ENCODE measurements around the gene EIF3L.

EIF3L gene

DNA sequence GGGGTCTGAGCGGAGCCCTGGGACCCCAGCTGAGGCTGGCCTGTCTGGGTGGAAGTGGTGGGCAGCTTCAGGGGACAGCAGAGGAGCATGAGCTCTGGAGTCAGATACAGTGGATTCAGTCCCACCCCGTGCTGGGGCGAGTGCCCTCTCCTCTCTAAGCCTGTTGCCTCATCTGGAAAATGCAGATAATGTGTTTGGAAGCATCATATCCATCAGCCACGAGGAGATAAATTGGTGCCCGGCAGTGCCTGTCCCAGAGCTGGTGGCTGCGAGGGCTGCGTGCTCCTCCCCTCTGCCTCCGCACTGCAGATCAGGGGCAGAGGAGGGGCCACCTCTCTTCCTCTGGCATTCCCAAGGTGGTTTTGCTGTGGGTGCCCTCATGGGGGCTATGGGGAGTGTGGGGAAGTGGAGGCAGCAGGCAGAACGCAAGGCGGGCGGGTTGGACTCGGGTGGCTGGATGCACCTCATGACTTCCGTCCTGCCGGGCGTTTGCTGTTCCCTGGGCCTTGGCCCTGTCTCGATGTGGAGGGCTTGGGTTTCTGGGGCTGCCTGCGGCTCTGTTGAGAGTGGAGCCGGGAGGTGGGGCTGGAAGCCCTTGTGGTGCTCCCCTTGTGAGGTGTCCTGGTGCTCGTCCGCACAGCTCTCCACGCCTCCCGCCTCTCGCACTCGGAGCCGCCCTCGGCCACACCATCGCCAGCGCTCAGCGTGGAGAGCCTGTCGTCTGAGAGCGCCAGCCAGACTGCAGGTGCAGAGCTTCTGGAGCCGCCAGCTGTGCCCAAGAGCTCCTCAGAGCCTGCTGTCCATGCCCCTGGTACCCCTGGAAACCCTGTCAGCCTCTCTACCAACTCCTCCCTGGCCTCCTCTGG, 77.8 kb downstream of the EIF3L start:
- TF ChIP-seq, protein P1, sequence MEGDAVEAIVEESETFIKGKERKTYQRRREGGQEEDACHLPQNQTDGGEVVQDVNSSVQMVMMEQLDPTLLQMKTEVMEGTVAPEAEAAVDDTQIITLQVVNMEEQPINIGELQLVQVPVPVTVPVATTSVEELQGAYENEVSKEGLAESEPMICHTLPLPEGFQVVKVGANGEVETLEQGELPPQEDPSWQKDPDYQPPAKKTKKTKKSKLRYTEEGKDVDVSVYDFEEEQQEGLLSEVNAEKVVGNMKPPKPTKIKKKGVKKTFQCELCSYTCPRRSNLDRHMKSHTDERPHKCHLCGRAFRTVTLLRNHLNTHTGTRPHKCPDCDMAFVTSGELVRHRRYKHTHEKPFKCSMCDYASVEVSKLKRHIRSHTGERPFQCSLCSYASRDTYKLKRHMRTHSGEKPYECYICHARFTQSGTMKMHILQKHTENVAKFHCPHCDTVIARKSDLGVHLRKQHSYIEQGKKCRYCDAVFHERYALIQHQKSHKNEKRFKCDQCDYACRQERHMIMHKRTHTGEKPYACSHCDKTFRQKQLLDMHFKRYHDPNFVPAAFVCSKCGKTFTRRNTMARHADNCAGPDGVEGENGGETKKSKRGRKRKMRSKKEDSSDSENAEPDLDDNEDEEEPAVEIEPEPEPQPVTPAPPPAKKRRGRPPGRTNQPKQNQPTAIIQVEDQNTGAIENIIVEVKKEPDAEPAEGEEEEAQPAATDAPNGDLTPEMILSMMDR (IDR thresholded peaks at IDR 0.05), result no peak
- no peaks in the 10 kb centered on the region for H3K27me3 ChIP-seq
- intact Hi-C loops (cut with DNase I; ENCODE audit: low total_unique reads), result no loop called here
- DNase-seq, result no peak
- H3K36me3 ChIP-seq, result peaks cover 48 to 97% (median 79%) of the 10 kb centered on the region in 3 donors
- H3K4me3 ChIP-seq, result no peak overlapping the region
- H3K9me3 ChIP-seq, result no peaks in the 10 kb centered on the region
- peaks cover 0 to 9% (median 5%) of the 10 kb centered on the region in 4 donors for H3K4me1 ChIP-seq
- no peak overlapping the region for H3K27ac ChIP-seq

DNA sequence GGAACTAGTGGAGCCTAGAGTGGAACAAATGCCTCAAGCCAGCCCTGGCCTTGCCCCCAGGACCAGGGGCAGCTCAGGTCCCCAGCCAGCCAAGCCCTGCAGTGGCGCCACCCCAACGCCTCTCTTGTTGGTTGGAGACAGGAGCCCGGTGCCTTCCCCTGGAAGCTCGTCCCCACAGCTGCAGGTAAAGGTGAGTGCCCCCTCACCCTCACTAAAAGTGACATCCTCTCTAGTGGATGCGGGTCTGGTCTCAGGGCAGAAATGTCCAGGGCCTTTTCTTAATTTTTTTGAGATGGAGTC, 78.4 kb downstream of the EIF3L start:
- H3K36me3 ChIP-seq, result peaks cover 51 to 99% (median 82%) of the 10 kb centered on the region in 3 donors
- H3K4me1 ChIP-seq, result peaks cover 0 to 9% (median 6%) of the 10 kb centered on the region in 4 donors
- intact Hi-C loops (cut with DNase I; ENCODE audit: low total_unique reads), result no loop called here
- no peak overlapping the region for H3K27ac ChIP-seq
- H3K4me3 ChIP-seq, result no peak overlapping the region
- no peaks in the 10 kb centered on the region for H3K27me3 ChIP-seq
- TF ChIP-seq, protein P1 (IDR thresholded peaks at IDR 0.05), result no peak
- H3K9me3 ChIP-seq, result no peaks in the 10 kb centered on the region
- DNase-seq, result no peak

DNA sequence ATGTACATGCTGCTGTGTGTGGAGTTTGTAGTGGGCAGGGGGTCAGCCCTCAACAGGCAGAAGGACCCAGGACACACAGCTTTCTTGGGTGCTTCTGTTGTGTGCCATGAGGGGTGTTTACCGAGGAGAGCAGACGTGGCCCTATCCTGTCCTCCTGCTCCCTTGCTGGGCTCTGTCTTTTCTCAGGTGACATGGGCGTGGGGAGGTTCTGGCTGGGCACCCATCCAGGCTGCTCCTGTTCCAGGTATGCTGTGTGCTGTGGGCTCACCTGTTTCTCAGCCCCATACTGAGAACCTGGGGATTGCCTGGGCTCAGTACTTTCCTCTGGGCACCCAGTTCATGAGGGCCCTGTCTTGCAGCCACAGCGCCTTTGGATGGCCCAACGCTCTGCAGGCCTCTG, 80.2 kb downstream of the EIF3L start:
- Histone ChIP-seq H3K36me3 (peaks cover 41 to 87% (median 72%) of the 10 kb centered on the region in 3 donors), H3K9me3 (no peaks in the 10 kb centered on the region), H3K27ac (no peak overlapping the region), H3K27me3 (no peaks in the 10 kb centered on the region), H3K4me1 (peaks cover 5 to 26% (median 22%) of the 10 kb centered on the region in 4 donors), H3K4me3 (no peak overlapping the region)
- TF ChIP-seq, protein P1 (IDR thresholded peaks at IDR 0.05), result no peak
- DNase-seq, result no peak
- intact Hi-C loops (cut with DNase I; ENCODE audit: low total_unique reads), result no loop called here

DNA sequence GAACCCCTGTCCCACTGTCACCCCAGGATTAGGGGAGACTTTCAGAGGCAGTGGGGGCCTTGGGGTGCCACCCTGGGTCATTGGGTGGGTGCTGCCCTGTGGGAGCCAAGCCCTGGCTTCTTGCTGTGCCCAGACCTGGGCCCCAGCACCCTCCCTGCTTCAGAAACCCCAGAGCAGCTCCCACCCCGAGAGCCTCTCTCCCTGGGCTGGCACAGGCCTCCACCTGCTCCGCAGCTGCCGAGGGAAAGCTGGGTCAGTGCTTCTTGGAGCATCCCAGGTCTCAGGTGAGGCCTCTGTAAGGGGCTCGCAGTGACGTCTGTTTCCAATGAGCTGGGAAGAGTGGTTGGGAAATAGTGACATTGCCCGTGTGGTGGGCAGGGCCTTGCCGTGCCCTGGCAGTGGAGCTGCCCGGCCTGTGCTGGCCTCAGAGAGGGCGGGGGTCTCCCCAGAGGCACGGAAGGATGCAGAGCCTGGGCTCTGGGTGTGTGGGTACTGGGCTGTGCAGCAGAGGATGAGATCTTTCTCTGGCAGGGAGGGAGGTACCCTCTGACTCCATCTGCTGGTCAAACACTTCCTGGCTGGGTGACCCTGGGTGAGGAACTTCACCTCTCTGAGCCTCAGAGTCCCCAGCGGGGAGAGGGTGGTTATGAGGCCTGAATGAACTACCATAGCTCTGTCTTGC, 81.2 kb downstream of the EIF3L start:
- DNase-seq, result no peak
- intact Hi-C loops (cut with DNase I; ENCODE audit: low total_unique reads), result loop anchor here (5.0 kb wide), 2 partner anchors 43 to 113 kb away; no protein-coding TSS in a partner anchor
- H3K4me1 ChIP-seq, result peaks cover 5 to 32% (median 24%) of the 10 kb centered on the region in 4 donors
- no peak overlapping the region for H3K4me3 ChIP-seq
- H3K36me3 ChIP-seq, result peaks cover 36 to 77% (median 62%) of the 10 kb centered on the region in 3 donors
- H3K27me3 ChIP-seq, result no peaks in the 10 kb centered on the region
- H3K27ac ChIP-seq, result peak overlapping the region; percentile 17 to 81
- TF ChIP-seq, protein P1 (IDR thresholded peaks at IDR 0.05), result peak in 1 of 2 experiments; percentile 38
- H3K9me3 ChIP-seq, result no peaks in the 10 kb centered on the region

DNA sequence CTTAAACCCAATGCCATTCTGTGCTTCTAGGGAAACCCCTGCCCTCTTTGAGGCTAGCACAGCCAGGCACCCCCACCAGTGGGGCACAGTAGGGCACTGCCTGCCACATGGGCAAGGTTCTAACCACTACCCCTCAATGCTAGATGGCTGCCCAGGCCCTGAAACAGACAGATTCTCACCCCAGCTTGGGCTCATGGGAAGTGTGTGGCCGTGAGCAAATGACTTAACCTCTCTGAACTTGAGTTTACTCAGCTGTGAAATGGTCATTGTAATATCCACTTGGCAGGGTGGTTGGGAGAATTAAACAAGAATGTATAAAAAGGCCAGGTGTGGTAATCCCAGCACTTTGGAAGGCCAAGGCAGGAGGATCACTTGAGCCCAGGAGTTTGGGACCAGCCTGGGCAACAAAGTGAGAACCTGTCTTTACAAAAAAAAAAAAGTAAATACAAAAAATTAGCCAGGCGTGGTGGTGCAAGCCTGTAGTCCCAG, 81.8 kb downstream of the EIF3L start:
- Histone ChIP-seq H3K27ac (peak overlapping the region; percentile 17 to 81), H3K9me3 (no peaks in the 10 kb centered on the region), H3K4me1 (peaks cover 5 to 32% (median 24%) of the 10 kb centered on the region in 4 donors), H3K4me3 (no peak overlapping the region), H3K36me3 (peaks cover 31 to 75% (median 57%) of the 10 kb centered on the region in 3 donors), H3K27me3 (no peaks in the 10 kb centered on the region)
- TF ChIP-seq, protein P1 (IDR thresholded peaks at IDR 0.05), result no peak
- DNase-seq, result no peak
- intact Hi-C loops (cut with DNase I; ENCODE audit: low total_unique reads), result loop anchor here (5.0 kb wide), 2 partner anchors 44 to 114 kb away; no protein-coding TSS in a partner anchor
